ENCODE results near the gene C11orf65.

- TF ChIP-seq EZH2 (IDR thresholded peaks at IDR 0.05; ENCODE audit: borderline replicate concordance, low read depth, low read length, severe bottlenecking) (no peak), CTCF (IDR thresholded peaks at IDR 0.05; ENCODE audit: borderline replicate concordance, extremely low read depth, low read length, poor library complexity, severe bottlenecking) (no peak)
Observed at GRCh38 chr11:108494182-108494581, 26.9 kb upstream of the C11orf65 start.

Measured in DND-41 (cell line).